HepG2 (cell line): ENCODE measurements around the gene STMN3. TPM values are rescaled to one million over a fixed set of nuclear protein-coding genes. Genes with fewer than 3 reads are reported as not detected.

Experiments used
- ATAC-seq: fragments of 200-7000 bp; cut with Tn5 transposase; 3 replicates; pipeline ENCODE4 v1.9.1; 2020; ENCODE audit warnings: mild to moderate bottlenecking, moderate library complexity
- BruUV-seq: library from RNA; stranded (reverse); fragments of 400-500 nt; replicated peaks from 2 replicates; lab custom pipeline; 2021; lab: Mats Ljungman, UMichigan
- CTCF ChIA-PET: fragments of 300-600 bp; formaldehyde crosslinking; extraction: SDS; loops from one replicate; lab custom pipeline; 2021; ENCODE audit warnings: low total read pairs, inconsistent platforms, low intra/inter-chr PET ratio; lab: Yijun Ruan, JAX
- POLR2A ChIA-PET: fragments of 350-600 bp; sonication (Branson Sonifier 250); formaldehyde crosslinking; loops from one replicate; lab custom pipeline; 2020; ENCODE audit warnings: antibody characterized with exemption, inconsistent platforms; lab: Yijun Ruan, JAX
- DNase-seq: peaks from one replicate; pipeline ENCODE4 v3.0.0-alpha.2; 2015; ENCODE audit warnings: low spot score
- FAIRE-seq: peaks from 3 replicates; lab custom pipeline; 2011; peaks lifted over from hg19 to GRCh38; lab: Jason Lieb, UNC
- H2AFZ ChIP-seq: one replicate; pipeline ENCODE4 v1.6.1; 2011; ENCODE audit warnings: low read length, inconsistent platforms
- H3K27ac ChIP-seq: fragments of 300-600 bp; 3 replicates; pipeline ENCODE4 v1.8.0; 2011; ENCODE audit warnings: mixed run types, mild to moderate bottlenecking, mixed read lengths, low read length, inconsistent platforms; ENCODE audit not compliant: insufficient read depth; ENCODE audit errors: extremely low read length
- H3K27me3 ChIP-seq, 2 experiments: fragments of 200-600 bp in 1 of 2; 2 replicates in 1 of 2; 3 replicates in 1 of 2; pipeline versions ENCODE4 v1.6.0 to v1.8.0; 2011; ENCODE audit warnings: low read length in 2 of 2, mild to moderate bottlenecking in 2 of 2, moderate library complexity in 2 of 2, inconsistent platforms in 1 of 2; ENCODE audit not compliant: insufficient read depth in 2 of 2, control insufficient read depth in 1 of 2
- H3K36me3 ChIP-seq, 2 experiments: fragments of 200-600 bp in 1 of 2; replicated peaks in 1 of 2; 2 replicates in 1 of 2; 3 replicates in 1 of 2; pipeline versions ENCODE4 v1.5.1 to v1.8.0; 2011; ENCODE audit warnings: low read length in 2 of 2, inconsistent platforms in 1 of 2; ENCODE audit not compliant: insufficient read depth in 2 of 2, control insufficient read depth in 1 of 2
- H3K4me1 ChIP-seq: 2 replicates; pipeline ENCODE4 v1.5.1; 2012; ENCODE audit warnings: low read length, inconsistent platforms; ENCODE audit not compliant: insufficient read depth
- H3K4me2 ChIP-seq: 2 replicates; pipeline ENCODE4 v1.6.0; 2011; ENCODE audit warnings: low read depth, low read length, inconsistent platforms
- H3K4me3 ChIP-seq, 3 experiments: fragments of 200-600 bp in 1 of 3; sonication (generic), shearing (Covaris generic) in 1 of 3; replicated peaks in 1 of 3; 2 replicates each; pipeline ENCODE4 v1.5.1; 2011 to 2016; ENCODE audit warnings: low read length in 3 of 3, inconsistent platforms in 2 of 3, low read depth in 2 of 3, mild to moderate bottlenecking in 2 of 3, control low read depth in 1 of 3, mixed read lengths in 1 of 3; ENCODE audit not compliant: insufficient read depth in 1 of 3
- H3K79me2 ChIP-seq: one replicate; pipeline ENCODE4 v1.6.1; 2011; ENCODE audit warnings: low read length, inconsistent platforms; ENCODE audit not compliant: insufficient read depth
- H3K9ac ChIP-seq: 2 replicates; pipeline ENCODE4 v1.6.0; 2011; ENCODE audit warnings: mild to moderate bottlenecking, low read depth, low read length, inconsistent platforms; ENCODE audit not compliant: insufficient read depth
- H3K9me3 ChIP-seq: 2 replicates; pipeline ENCODE4 v1.5.1; 2012; ENCODE audit warnings: mild to moderate bottlenecking, low read length
- H4K20me1 ChIP-seq: 2 replicates; pipeline ENCODE4 v1.6.0; 2011; ENCODE audit warnings: inconsistent platforms, mild to moderate bottlenecking, low read length, moderate library complexity; ENCODE audit not compliant: insufficient read depth
- BRCA1 ChIP-seq: sonication (generic); formaldehyde crosslinking; IDR thresholded peaks from 2 replicates; pipeline ENCODE4 v1.4.0; 2020; ENCODE audit warnings: missing genetic modification reagents
- GTF2F1 ChIP-seq: fragments of 150-350 bp; IDR thresholded peaks from 2 replicates; pipeline ENCODE4 v1.6.1; 2014; ENCODE audit warnings: low read length
- NFKB2 ChIP-seq: sonication (generic); formaldehyde crosslinking; IDR thresholded peaks from 2 replicates; pipeline ENCODE4 v1.4.0; 2020; ENCODE audit warnings: missing genetic modification reagents, borderline replicate concordance
- REST ChIP-seq, 2 experiments: IDR thresholded peaks; 2 replicates each; pipeline ENCODE4 v1.6.1; 2011 to 2012; ENCODE audit warnings: low read length in 2 of 2, borderline replicate concordance in 1 of 2, low read depth in 1 of 2, mild to moderate bottlenecking in 1 of 2, moderate library complexity in 1 of 2
- ZFYVE20 ChIP-seq: sonication (generic); formaldehyde crosslinking; IDR thresholded peaks from 2 replicates; pipeline ENCODE4 v1.8.0; 2023; ENCODE audit warnings: low read depth, mild to moderate bottlenecking, moderate library complexity, missing genetic modification reagents, borderline replicate concordance
- ZNF660 ChIP-seq: sonication (generic); formaldehyde crosslinking; IDR thresholded peaks from 2 replicates; pipeline ENCODE4 v1.5.1; 2020; ENCODE audit warnings: mild to moderate bottlenecking, low read depth, missing genetic modification reagents, borderline replicate concordance
- ZNF704 ChIP-seq: sonication (generic); formaldehyde crosslinking; IDR thresholded peaks from 2 replicates; pipeline ENCODE4 v1.8.1; 2023; ENCODE audit warnings: mild to moderate bottlenecking, inconsistent platforms, moderate library complexity, missing genetic modification reagents, borderline replicate concordance
- WGBS: methylation state at CpG from one replicate; pipeline ENCODE4 v1.1.6; 2017; ENCODE audit warnings: low lambda C conversion rate; 5-methylcytosine and 5-hydroxymethylcytosine counted together
- in situ Hi-C: cut with HindIII; loops from 2 replicates; pipeline ENCODE4 v1.10.0; 2017; ENCODE audit warnings: low pct_unique_long_range_greater_than_20kb; ENCODE audit not compliant: extremely low pct_ligation_motif_present
- intact Hi-C: fragments of 100-400 bp; cut with micrococcal nuclease; formaldehyde crosslinking; loops from one replicate; pipeline ENCODE4 v1.10.0; 2022; ENCODE audit not compliant: unreplicated experiment
- polyA plus RNA-seq, 8 experiments: library from polyadenylated mRNA; depleted of rRNA in 3 of 8; stranded (reverse) in 7 of 8; unstranded in 1 of 8; fragments of >200 nt; fragmentation: Illumina TruSeq in 4 of 8; extraction: Trizol in 4 of 8; gene quantifications; 2 replicates each; pipeline versions ENCODE4 v1.2.1 to v1.2.3, GENCODE V29; 2011 to 2016; ENCODE audit warnings: low read depth in 4 of 8, missing spikeins in 1 of 8, mixed read lengths in 1 of 8; ENCODE audit not compliant: insufficient read depth in 1 of 8
- total RNA-seq, 5 experiments: library from RNA; depleted of rRNA; stranded (reverse); fragments of >200 nt; fragmentation: Illumina TruSeq; extraction: Trizol; gene quantifications; 2 replicates each; pipeline ENCODE4 v1.2.3, GENCODE V29; 2016; ENCODE audit warnings: low read depth in 1 of 5

The STMN3 gene
- total and polyA plus RNA-seq, 2 of the 13 experiments (the other 11 are each of a cell fraction or from before 2014, with no cell fraction given): 21.0 to 48.3 TPM

- no peak overlapping the region for H3K9ac ChIP-seq
- 95% methylated on average over 11 of the region's 14 CpGs for WGBS
- H3K9me3 ChIP-seq: no peaks in the 10 kb centered on the region
- H3K79me2 ChIP-seq: no peaks in the 10 kb centered on the region
- no peaks in the 10 kb centered on the region for H3K4me1 ChIP-seq
- POLR2A ChIA-PET: no interaction called here
- no peak overlapping the region for H2AFZ ChIP-seq
- H3K4me3 ChIP-seq: no peak overlapping the region
- no peak for DNase-seq
- no peak for TF ChIP-seq NFKB2 (CRISPR knock-in tag)
- no peak for TF ChIP-seq ZNF704 (CRISPR knock-in tag)
- TF ChIP-seq ZNF660 (CRISPR knock-in tag): no peak
- no peak for TF ChIP-seq GTF2F1
- no peak for TF ChIP-seq ZFYVE20
- TF ChIP-seq REST (IDR thresholded peaks at IDR 0.05; ENCODE audit: borderline replicate concordance in 1 of 2, low read depth in 1 of 2, low read length in 2 of 2): no peak
- no peak for TF ChIP-seq BRCA1 (CRISPR knock-in tag)
- FAIRE-seq: no peak
- H3K36me3 ChIP-seq: peaks cover 19 to 39% of the 10 kb centered on the region in 2 experiments
- intact Hi-C loops (no loop called here), in situ Hi-C loops (no loop called here)
- no TSS peak for BruUV-seq
- H3K27me3 ChIP-seq: no peaks in the 10 kb centered on the region
- CTCF ChIA-PET: no interaction called here
- H4K20me1 ChIP-seq: no peaks in the 10 kb centered on the region
- no peak overlapping the region for H3K4me2 ChIP-seq
- no peak overlapping the region for H3K27ac ChIP-seq
- ATAC-seq: no peak
These were observed 20.7 kb upstream of the STMN3 start for GRCh38 chr20:63673951-63674350.
